ENCODE data around the gene CFAP61. TPM values are rescaled to one million over a fixed set of nuclear protein-coding genes. Genes with fewer than 3 reads are reported as not detected.

Gene CFAP61
- total RNA-seq, 1 donor from 2014 or later: not detected

GRCh38 chr20:20373091-20373571, 320.8 kb downstream of the CFAP61 start:
- H3K4me1 ChIP-seq: peaks cover 4% of the 10 kb centered on the region in 2 donors
- no peak for DNase-seq (ENCODE audit: low spot score in 2 of 2)
- intact Hi-C loops (cut with DNase I): no loop called here
- H3K27ac ChIP-seq: no peak overlapping the region
- TF ChIP-seq CTCF (IDR thresholded peaks at IDR 0.05): no peak
- H3K4me3 ChIP-seq: no peak overlapping the region
- H3K36me3 ChIP-seq: no peaks in the 10 kb centered on the region
- H3K9me3 ChIP-seq: no peaks in the 10 kb centered on the region
- no peaks in the 10 kb centered on the region for H3K27me3 ChIP-seq

- H3K27ac ChIP-seq: no peak overlapping the region
- no peaks in the 10 kb centered on the region for H3K9me3 ChIP-seq
- no peaks in the 10 kb centered on the region for H3K36me3 ChIP-seq
- H3K4me1 ChIP-seq: no peaks in the 10 kb centered on the region
- intact Hi-C loops (cut with DNase I): no loop called here
- H3K4me3 ChIP-seq: no peak overlapping the region
- no peak for DNase-seq (ENCODE audit: low spot score in 2 of 2)
- no peaks in the 10 kb centered on the region for H3K27me3 ChIP-seq
- no peak for TF ChIP-seq CTCF (IDR thresholded peaks at IDR 0.05)
Measured at GRCh38 chr20:20375862-20376261, 323.5 kb downstream of the CFAP61 start.

- no peak overlapping the region for H3K4me3 ChIP-seq
- no peak overlapping the region for H3K27ac ChIP-seq
- no peak for DNase-seq (ENCODE audit: low spot score in 2 of 2)
- H3K36me3 ChIP-seq: no peaks in the 10 kb centered on the region
- no peak for TF ChIP-seq CTCF (IDR thresholded peaks at IDR 0.05)
- H3K4me1 ChIP-seq: no peaks in the 10 kb centered on the region
- H3K27me3 ChIP-seq: no peaks in the 10 kb centered on the region
- no peaks in the 10 kb centered on the region for H3K9me3 ChIP-seq
- intact Hi-C loops (cut with DNase I): no loop called here
Measured at GRCh38 chr20:20386192-20386591, 333.9 kb downstream of the CFAP61 start.

GRCh38 chr20:20390393-20390792, 338.1 kb downstream of the CFAP61 start:
- Histone ChIP-seq H3K36me3 (peaks cover 0 to 20% of the 10 kb centered on the region in 2 donors), H3K4me1 (no peaks in the 10 kb centered on the region), H3K27me3 (no peaks in the 10 kb centered on the region), H3K9me3 (no peaks in the 10 kb centered on the region), H3K27ac (no peak overlapping the region), H3K4me3 (no peak overlapping the region)
- intact Hi-C loops (cut with DNase I): no loop called here
- no peak for DNase-seq (ENCODE audit: low spot score in 2 of 2)
- TF ChIP-seq CTCF (IDR thresholded peaks at IDR 0.05): no peak

GRCh38 chr20:20391115-20391514, 338.8 kb downstream of the CFAP61 start:
- intact Hi-C loops (cut with DNase I): no loop called here
- no peak for DNase-seq (ENCODE audit: low spot score in 2 of 2)
- H3K36me3 ChIP-seq: peaks cover 0 to 20% of the 10 kb centered on the region in 2 donors
- H3K4me3 ChIP-seq: no peak overlapping the region
- no peak overlapping the region for H3K27ac ChIP-seq
- H3K27me3 ChIP-seq: no peaks in the 10 kb centered on the region
- no peaks in the 10 kb centered on the region for H3K4me1 ChIP-seq
- TF ChIP-seq CTCF (IDR thresholded peaks at IDR 0.05): no peak
- no peaks in the 10 kb centered on the region for H3K9me3 ChIP-seq

- DNase-seq (ENCODE audit: low spot score in 2 of 2): no peak
- peaks cover 0 to 20% of the 10 kb centered on the region in 2 donors for H3K36me3 ChIP-seq
- no peak for TF ChIP-seq CTCF (IDR thresholded peaks at IDR 0.05)
- no peak overlapping the region for H3K27ac ChIP-seq
- H3K4me3 ChIP-seq: no peak overlapping the region
- intact Hi-C loops (cut with DNase I): no loop called here
- no peaks in the 10 kb centered on the region for H3K27me3 ChIP-seq
- no peaks in the 10 kb centered on the region for H3K4me1 ChIP-seq
- H3K9me3 ChIP-seq: no peaks in the 10 kb centered on the region
Measured at GRCh38 chr20:20391766-20392165, 339.4 kb downstream of the CFAP61 start.

Data from ascending aorta (tissue), 2 donors.